ENCODE measurements around the gene IQSEC3.
"Not testable (repeated sequence)": the region's sequence is repeated elsewhere in the genome, so short reads cannot be mapped to it uniquely, and the experiment has no call there.

Gene IQSEC3

GRCh38 chr12:22530-23201 is 43.9 kb upstream of the IQSEC3 start:
- CTCF ChIA-PET = no interaction called here
- no peak for DNase-seq (ENCODE audit: extremely low spot score)
- TF ChIP-seq NFRKB (IDR thresholded peaks at IDR 0.05) = no peak
- TF ChIP-seq SP1 (IDR thresholded peaks at IDR 0.05) = no peak
- no peak for TF ChIP-seq ZNF384 (IDR thresholded peaks at IDR 0.05)
- no peak for TF ChIP-seq FOXK2 (IDR thresholded peaks at IDR 0.05)
- no peak for TF ChIP-seq LEF1 (IDR thresholded peaks at IDR 0.05; ENCODE audit: borderline replicate concordance)
- TF ChIP-seq FOXM1 (IDR thresholded peaks at IDR 0.05; ENCODE audit: borderline replicate concordance) = no peak
- TF ChIP-seq SUZ12 (IDR thresholded peaks at IDR 0.05) = no peak
- TF ChIP-seq L3MBTL2 (conservative IDR thresholded peaks at IDR 0.05) = no peak
- no peak for TF ChIP-seq BHLHE40 (IDR thresholded peaks at IDR 0.05; ENCODE audit: borderline replicate concordance)
- TF ChIP-seq TARDBP (IDR thresholded peaks at IDR 0.05) = no peak
- no peak for TF ChIP-seq PKNOX1 (IDR thresholded peaks at IDR 0.05)
- TF ChIP-seq CTBP1 (IDR thresholded peaks at IDR 0.05; ENCODE audit: borderline replicate concordance) = no peak
- TF ChIP-seq ELF4 (IDR thresholded peaks at IDR 0.05) = no peak
- no peak for TF ChIP-seq ARNT (IDR thresholded peaks at IDR 0.05)
- no peak for TF ChIP-seq HDGF (IDR thresholded peaks at IDR 0.05; ENCODE audit: borderline replicate concordance)
- TF ChIP-seq FOXA1 (IDR thresholded peaks at IDR 0.05) = no peak
- POLR2A ChIA-PET = no interaction called here

- CTCF ChIA-PET; POLR2A ChIA-PET; DNase-seq (ENCODE audit: extremely low spot score): not testable (repeated sequence)
Measured at GRCh38 chr12:27904-28303, 38.7 kb upstream of the IQSEC3 start.

DNA sequence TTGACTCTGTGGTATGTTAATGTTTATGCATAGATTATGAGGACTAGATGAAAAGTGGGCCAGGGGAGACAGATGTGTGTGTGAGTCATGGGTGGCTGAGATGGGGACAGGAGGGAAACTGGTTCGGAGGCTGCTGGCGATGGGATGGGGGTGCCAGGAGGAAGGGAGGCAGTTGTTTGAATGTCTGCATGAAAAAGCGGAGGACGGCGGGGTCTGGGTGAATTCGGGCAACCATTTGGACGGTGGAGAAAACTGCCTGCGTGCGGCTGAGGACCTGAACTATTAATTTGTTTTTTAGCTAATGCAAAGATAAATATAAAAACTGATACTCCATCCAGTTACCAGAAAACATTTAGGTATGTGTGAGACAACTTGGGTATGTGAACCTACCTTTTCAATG is 27.8 kb upstream of the IQSEC3 start:
- CTCF ChIA-PET; DNase-seq (ENCODE audit: extremely low spot score); POLR2A ChIA-PET: not testable (repeated sequence)

DNA sequence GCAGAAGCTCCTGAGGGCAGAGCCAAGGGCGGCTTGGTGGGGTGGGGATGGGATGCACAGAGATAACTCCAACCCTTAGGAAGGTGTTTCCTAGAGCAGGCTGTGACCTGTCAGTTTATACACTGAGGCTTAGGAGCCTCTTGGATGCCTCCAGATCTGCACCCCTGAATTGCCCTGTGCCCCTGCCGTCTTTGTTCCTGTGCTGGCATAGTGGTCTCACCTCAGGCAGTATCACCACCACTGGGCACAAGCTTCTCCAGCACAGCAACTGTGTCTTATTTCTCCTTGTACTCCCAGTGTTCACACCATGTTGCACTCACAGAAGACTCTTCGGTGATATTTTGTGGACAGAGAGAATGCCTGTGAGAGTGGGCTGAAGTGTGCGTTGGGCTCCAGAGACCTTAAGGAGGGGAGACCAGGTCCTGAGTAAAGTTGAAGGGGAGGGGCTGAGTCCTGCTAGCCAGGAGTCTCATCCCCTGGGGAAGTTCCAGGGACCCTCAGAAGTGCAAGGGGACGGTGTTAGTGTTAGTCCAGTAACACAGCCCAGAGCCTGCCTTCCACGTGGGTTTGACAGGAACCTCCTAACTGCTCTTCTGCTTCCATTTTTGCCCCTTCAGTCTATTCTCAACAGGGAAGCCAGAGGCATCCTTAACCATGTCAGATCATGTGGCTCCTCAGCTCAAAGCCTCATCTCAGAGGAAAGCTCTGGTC is 26.9 kb upstream of the IQSEC3 start:
- POLR2A ChIA-PET; CTCF ChIA-PET; DNase-seq (ENCODE audit: extremely low spot score): not testable (repeated sequence)

- CTCF ChIA-PET; DNase-seq (ENCODE audit: extremely low spot score); POLR2A ChIA-PET: not testable (repeated sequence)
Measured at GRCh38 chr12:44352-44751, 22.2 kb upstream of the IQSEC3 start.

DNA sequence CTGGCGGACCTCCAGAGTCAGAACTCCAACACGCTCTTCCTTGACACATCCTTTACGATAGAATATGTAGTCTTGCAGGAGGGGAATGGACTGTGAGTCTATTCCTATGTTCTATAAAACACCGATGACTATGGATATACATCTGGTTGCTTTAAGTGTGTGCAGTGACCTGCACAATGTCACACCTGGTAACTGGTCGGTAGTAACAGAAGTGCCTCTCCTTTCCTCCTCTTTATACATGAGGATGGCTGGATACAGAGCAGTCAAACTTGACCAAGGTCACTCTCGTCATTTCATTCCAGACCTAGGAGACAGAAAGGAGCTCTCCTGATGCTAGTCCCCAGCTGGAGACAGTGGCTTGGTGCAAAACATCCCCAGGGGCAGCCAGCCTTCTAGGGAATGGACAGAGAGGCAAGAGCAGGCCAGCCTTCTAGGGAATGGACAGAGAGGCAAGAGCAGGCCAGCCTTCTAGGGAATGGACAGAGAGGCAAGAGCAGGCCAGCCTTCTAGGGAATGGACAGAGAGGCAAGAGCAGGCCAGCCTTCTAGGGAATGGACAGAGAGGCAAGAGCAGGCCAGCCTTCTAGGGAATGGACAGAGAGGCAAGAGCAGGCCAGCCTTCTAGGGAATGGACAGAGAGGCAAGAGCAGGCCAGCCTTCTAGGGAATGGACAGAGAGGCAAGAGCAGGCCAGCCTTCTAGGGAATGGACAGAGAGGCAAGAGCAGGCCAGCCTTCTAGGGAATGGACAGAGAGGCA is 21.2 kb upstream of the IQSEC3 start:
- POLR2A ChIA-PET; DNase-seq (ENCODE audit: extremely low spot score); CTCF ChIA-PET: not testable (repeated sequence)

- POLR2A ChIA-PET; DNase-seq (ENCODE audit: extremely low spot score); CTCF ChIA-PET: not testable (repeated sequence)
Measured at GRCh38 chr12:45991-46358, 20.6 kb upstream of the IQSEC3 start.

- CTCF ChIA-PET; POLR2A ChIA-PET; DNase-seq (ENCODE audit: extremely low spot score): not testable (repeated sequence)
Measured at GRCh38 chr12:46542-46941, 20.0 kb upstream of the IQSEC3 start.

DNA sequence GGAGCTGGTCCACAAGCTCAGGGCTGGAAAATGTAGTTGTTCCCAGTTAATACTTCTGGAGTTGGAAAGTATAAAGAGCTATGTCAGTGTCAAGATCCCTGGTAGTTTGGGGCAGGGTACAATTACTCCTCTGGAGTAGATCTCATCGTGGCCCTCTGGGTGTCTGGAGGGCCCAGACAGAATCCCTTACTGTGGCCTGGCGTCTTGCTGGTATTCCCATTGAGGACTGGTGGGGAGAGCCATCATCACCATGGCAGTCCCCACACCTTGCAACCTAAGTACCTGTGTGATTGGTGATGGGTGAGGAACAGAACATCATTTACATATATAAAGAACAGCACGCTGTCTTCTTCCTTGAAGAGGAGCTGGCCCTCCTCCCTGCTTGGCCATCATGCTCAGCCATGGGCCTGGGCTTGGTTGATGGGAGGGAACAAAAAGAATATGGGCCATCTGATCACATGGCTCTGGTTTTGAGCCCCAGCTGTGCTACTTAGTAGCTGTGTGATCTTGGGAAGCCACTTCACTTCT is 18.8 kb upstream of the IQSEC3 start:
- POLR2A ChIA-PET; CTCF ChIA-PET; DNase-seq (ENCODE audit: extremely low spot score): not testable (repeated sequence)

- POLR2A ChIA-PET; CTCF ChIA-PET; DNase-seq (ENCODE audit: extremely low spot score): not testable (repeated sequence)
Measured at GRCh38 chr12:49149-49548, 17.4 kb upstream of the IQSEC3 start.

- POLR2A ChIA-PET; DNase-seq (ENCODE audit: extremely low spot score); CTCF ChIA-PET: not testable (repeated sequence)
Measured at GRCh38 chr12:51087-51486, 15.5 kb upstream of the IQSEC3 start.

GRCh38 chr12:51962-52361 is 14.6 kb upstream of the IQSEC3 start:
- CTCF ChIA-PET; POLR2A ChIA-PET; DNase-seq (ENCODE audit: extremely low spot score): not testable (repeated sequence)

DNA sequence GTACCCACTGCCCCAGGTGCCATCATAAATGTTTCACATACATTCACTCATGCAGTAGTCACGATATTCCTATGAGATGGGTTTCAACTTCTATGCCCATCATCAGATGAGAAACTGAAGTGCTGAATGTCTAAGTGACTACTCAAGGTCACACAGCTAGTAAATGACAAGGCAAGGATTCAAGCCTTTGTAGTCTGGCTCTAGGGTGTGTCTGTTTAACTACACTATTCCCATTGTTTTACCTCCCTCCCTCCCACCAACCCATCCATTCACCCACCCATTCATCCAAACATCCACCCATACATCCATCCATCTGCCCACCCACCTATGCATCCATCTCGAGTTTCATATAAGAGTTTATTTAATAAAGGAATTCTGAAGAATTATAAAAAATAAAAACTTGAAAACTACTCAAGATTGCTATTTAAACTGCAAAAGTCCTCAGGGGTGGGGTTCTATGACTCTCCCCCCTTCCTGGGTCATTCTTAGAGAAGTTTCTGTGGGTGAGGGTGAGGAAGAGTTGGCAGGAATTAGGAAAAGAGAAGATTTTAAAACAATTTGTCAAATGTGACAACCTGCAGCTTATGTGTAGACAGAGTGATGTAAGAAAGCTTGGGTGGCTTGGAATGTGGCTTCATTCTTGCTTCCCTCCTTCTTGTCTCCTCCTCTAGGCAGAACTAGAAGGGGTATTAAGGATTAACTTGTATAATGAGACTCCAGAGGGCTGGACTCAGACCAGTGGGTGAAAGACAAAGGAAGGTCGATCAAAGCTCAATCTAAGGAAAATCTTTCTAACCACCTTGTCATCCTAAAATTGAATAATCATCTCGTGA is 13.4 kb upstream of the IQSEC3 start:
- POLR2A ChIA-PET; CTCF ChIA-PET; DNase-seq (ENCODE audit: extremely low spot score): not testable (repeated sequence)
